SK-N-SH (cell line): ENCODE measurements around the gene NPAT. TPM values are rescaled to one million over a fixed set of nuclear protein-coding genes. Genes with fewer than 3 reads are reported as not detected.
A peak's percentile ranks its signal among the peaks of the same experiment; 100 is the strongest.

Experiments
- CTCF ChIA-PET: fragments of 300-600, 350-600 bp; formaldehyde crosslinking; extraction: SDS; loops from one replicate; lab custom pipeline; 2021; lab: Yijun Ruan, JAX
- POLR2A ChIA-PET: fragments of 350-600 bp; sonication (Branson Sonifier 250); formaldehyde crosslinking; extraction: SDS; loops from one replicate; lab custom pipeline; 2020; ENCODE audit warnings: antibody characterized with exemption, inconsistent platforms; lab: Yijun Ruan, JAX
- DNase-seq: peaks from one replicate; pipeline ENCODE4 v3.0.0; 2012
- H2AFZ ChIP-seq: fragments of 200-600 bp; sonication (generic); 2 replicates; pipeline ENCODE4 v1.8.1; 2016; ENCODE audit warnings: antibody characterized with exemption, mild to moderate bottlenecking, low read depth
- H3F3A ChIP-seq: fragments of 200-600 bp; sonication (generic); replicated peaks from 2 replicates; pipeline ENCODE3; 2016; ENCODE audit warnings: antibody characterized with exemption, mild to moderate bottlenecking; ENCODE audit not compliant: insufficient read depth
- H3K27ac ChIP-seq, 2 experiments: fragments of 200-500 bp in 1 of 2; fragments of 200-600 bp in 1 of 2; sonication (Bioruptor generic) in 1 of 2; sonication (generic), shearing (Covaris generic) in 1 of 2; 2 replicates each; pipeline versions ENCODE4 v1.5.1 to v1.6.1; 2014 to 2016; ENCODE audit warnings: low read depth in 2 of 2, inconsistent platforms in 1 of 2, low read length in 1 of 2, mild to moderate bottlenecking in 1 of 2, mixed read lengths in 1 of 2
- H3K27me3 ChIP-seq: fragments of 200-600 bp; sonication (generic), shearing (Covaris generic); 2 replicates; pipeline ENCODE4 v1.6.1; 2016; ENCODE audit warnings: mixed run types; ENCODE audit not compliant: insufficient read depth
- H3K36me3 ChIP-seq, 2 experiments: fragments of 200-500 bp in 1 of 2; fragments of 200-600 bp in 1 of 2; sonication (Bioruptor generic) in 1 of 2; sonication (generic) in 1 of 2; replicated peaks in 1 of 2; 2 replicates each; pipeline versions ENCODE3 to v1.5.1; 2014 to 2016; ENCODE audit warnings: low read length in 1 of 2, mild to moderate bottlenecking in 1 of 2; ENCODE audit not compliant: insufficient read depth in 2 of 2, control insufficient read depth in 1 of 2
- H3K4me1 ChIP-seq, 2 experiments: fragments of 200-500 bp in 1 of 2; fragments of 200-600 bp in 1 of 2; sonication (Bioruptor generic) in 1 of 2; sonication (generic), shearing (Covaris generic) in 1 of 2; 2 replicates each; pipeline versions ENCODE4 v1.5.1 to v1.6.1; 2014 to 2016; ENCODE audit warnings: low read depth in 1 of 2, low read length in 1 of 2, mixed run types in 1 of 2; ENCODE audit not compliant: insufficient read depth in 2 of 2, control insufficient read depth in 1 of 2
- H3K4me2 ChIP-seq: fragments of 200-600 bp; sonication (generic), shearing (Covaris generic); 2 replicates; pipeline ENCODE4 v1.6.1; 2017; ENCODE audit warnings: mixed run types
- H3K4me3 ChIP-seq, 2 experiments: fragments of 200-500 bp in 1 of 2; fragments of 200-600 bp in 1 of 2; sonication (Bioruptor generic) in 1 of 2; sonication (generic), shearing (Covaris generic) in 1 of 2; 2 replicates each; pipeline versions ENCODE4 v1.5.1 to v1.8.1; 2014 to 2016; ENCODE audit warnings: low read depth in 2 of 2, inconsistent platforms in 1 of 2, low read length in 1 of 2, mild to moderate bottlenecking in 1 of 2, mixed read lengths in 1 of 2, moderate library complexity in 1 of 2
- H3K79me2 ChIP-seq: fragments of 200-600 bp; sonication (generic); 2 replicates; pipeline ENCODE4 v1.8.1; 2017; ENCODE audit warnings: mild to moderate bottlenecking; ENCODE audit not compliant: insufficient read depth
- H3K9ac ChIP-seq: fragments of 200-600 bp; sonication (generic); 2 replicates; pipeline ENCODE4 v1.6.1; 2017; ENCODE audit warnings: mixed run types
- H3K9me2 ChIP-seq: fragments of 200-600 bp; sonication (generic); 2 replicates; pipeline ENCODE4 v1.6.1; 2017; ENCODE audit warnings: mixed run types
- H3K9me3 ChIP-seq: fragments of 200-600 bp; sonication (generic); 2 replicates; pipeline ENCODE4 v1.6.1; 2017; ENCODE audit warnings: mixed run types, mild to moderate bottlenecking, moderate library complexity
- H4K20me1 ChIP-seq: fragments of 200-600 bp; sonication (generic); 2 replicates; pipeline ENCODE4 v1.6.1; 2017; ENCODE audit warnings: mild to moderate bottlenecking, mixed run types; ENCODE audit not compliant: insufficient read depth
- ELF1 ChIP-seq: IDR thresholded peaks from 2 replicates; pipeline ENCODE4 v1.4.0; 2012
- EP300 ChIP-seq, 2 experiments: IDR thresholded peaks; 2 replicates each; pipeline versions ENCODE4 v1.4.0 to v1.6.1; 2012; ENCODE audit warnings: borderline replicate concordance in 1 of 2, low read depth in 1 of 2, low read length in 1 of 2
- FOSL2 ChIP-seq: IDR thresholded peaks from 2 replicates; pipeline ENCODE4 v1.4.0; 2012; ENCODE audit warnings: low read depth, mild to moderate bottlenecking, moderate library complexity, borderline replicate concordance
- FOXJ3 ChIP-seq: sonication (generic); formaldehyde crosslinking; IDR thresholded peaks from 2 replicates; pipeline ENCODE4 v1.5.1; 2020; ENCODE audit warnings: mild to moderate bottlenecking, missing genetic modification reagents
- FOXM1 ChIP-seq: IDR thresholded peaks from 2 replicates; pipeline ENCODE4 v1.4.0; 2012; ENCODE audit warnings: low read depth, mild to moderate bottlenecking
- GABPA ChIP-seq: IDR thresholded peaks from 2 replicates; pipeline ENCODE4 v1.4.0; 2012; ENCODE audit warnings: low read depth, mild to moderate bottlenecking
- JUND ChIP-seq: IDR thresholded peaks from 2 replicates; pipeline ENCODE4 v1.4.0; 2012
- RXRA ChIP-seq: IDR thresholded peaks from 2 replicates; pipeline ENCODE4 v1.4.0; 2012; ENCODE audit warnings: low read depth, mild to moderate bottlenecking, borderline replicate concordance
- SIN3A ChIP-seq: IDR thresholded peaks from 2 replicates; pipeline ENCODE4 v1.6.1; 2012; ENCODE audit warnings: low read depth, mild to moderate bottlenecking, low read length, moderate library complexity, borderline replicate concordance
- SMC3 ChIP-seq: IDR thresholded peaks from 2 replicates; pipeline ENCODE4 v1.6.1; 2012; ENCODE audit warnings: low read depth, low read length, improper control_type of control experiment
- YY1 ChIP-seq: IDR thresholded peaks from 2 replicates; pipeline ENCODE4 v1.4.0; 2012; ENCODE audit warnings: low read depth, mild to moderate bottlenecking
- WGBS: methylation state at CpG from one replicate; pipeline ENCODE4 v1.1.6; 2017; ENCODE audit warnings: low lambda C conversion rate; 5-methylcytosine and 5-hydroxymethylcytosine counted together
- polyA plus RNA-seq, 3 experiments: library from polyadenylated mRNA; depleted of rRNA; stranded (reverse); fragments of >200 nt; gene quantifications; 2 replicates each; pipeline ENCODE4 v1.2.3, GENCODE V29; 2012
- TF ChIP-seq, protein P1 (sequence below): fragments of 150-350 bp; IDR thresholded peaks from 2 replicates; pipeline ENCODE4 v1.6.1; 2016; ENCODE audit warnings: mild to moderate bottlenecking, low read depth, low read length
- TF ChIP-seq, protein P2 (sequence below): IDR thresholded peaks from 2 replicates; pipeline ENCODE4 v1.4.0; 2012; ENCODE audit warnings: low read depth
- TF ChIP-seq, protein P3 (sequence below): IDR thresholded peaks from 2 replicates; pipeline ENCODE4 v1.4.0; 2012; ENCODE audit warnings: low read depth, borderline replicate concordance

The NPAT gene
- polyA plus RNA-seq, 1 of the 3 experiments (the other 2 are of a cell fraction): 2.1 TPM

DNA sequence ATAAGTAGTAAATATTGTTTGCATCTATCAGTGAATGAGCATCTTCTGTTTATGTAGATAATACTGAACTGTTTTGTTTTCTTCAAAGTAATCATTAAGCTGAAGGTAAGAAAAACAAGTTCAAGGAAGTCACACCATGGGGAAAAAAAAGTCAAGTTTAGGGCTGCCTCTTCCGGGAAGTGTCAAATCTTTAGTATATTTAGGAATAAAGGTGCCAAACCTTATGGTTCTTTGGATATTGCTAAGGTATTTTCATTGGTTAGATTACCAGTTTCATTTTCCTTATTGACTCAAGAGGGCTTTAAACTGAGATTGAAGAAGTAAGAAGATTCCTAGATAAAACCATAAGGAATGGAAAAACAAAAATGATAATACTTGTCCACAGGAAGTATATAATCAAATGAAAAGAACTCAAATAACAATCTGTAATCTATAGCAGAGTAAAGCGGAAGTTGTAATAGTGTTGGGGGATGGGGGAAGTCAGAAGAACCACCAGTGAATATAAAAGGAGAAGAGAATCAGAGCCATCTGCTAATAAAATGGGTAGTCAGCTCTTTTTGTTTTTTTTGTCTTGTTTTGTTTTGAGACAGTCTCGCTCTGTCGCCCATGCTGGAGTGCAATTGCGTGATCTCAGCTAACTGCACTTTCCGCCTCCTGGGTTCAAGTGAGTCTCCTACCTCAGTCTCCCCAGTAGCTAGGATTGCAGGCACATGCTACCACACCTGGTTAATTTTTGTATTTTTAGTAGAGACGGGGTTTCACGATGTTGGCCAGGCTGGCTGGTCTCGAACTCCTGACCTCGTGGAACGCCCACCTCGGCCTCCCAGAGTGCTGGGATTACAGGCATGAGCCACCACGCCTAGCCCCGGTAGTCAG is 2.7 kb upstream of the NPAT start:
- Histone ChIP-seq H2AFZ (no peak overlapping the region), H3K36me3 (peaks cover 24 to 27% of the 10 kb centered on the region in 2 experiments), H3K9me3 (no peaks in the 10 kb centered on the region), H3K9me2 (no peaks in the 10 kb centered on the region), H3K4me1 (peaks cover 10 to 32% of the 10 kb centered on the region in 2 experiments; a peak in 3 of 4 replicates), H3K27me3 (no peaks in the 10 kb centered on the region), H3K27ac (no peak overlapping the region), H4K20me1 (no peaks in the 10 kb centered on the region), H3K9ac (no peak overlapping the region), H3F3A (peaks cover 12% of the 10 kb centered on the region), H3K4me3 (peak overlapping the region in 1 of 2 experiments; percentile 80; a peak in 3 of 4 replicates), H3K4me2 (peak overlapping the region; percentile 86)
- ChIA-PET POLR2A (no interaction called here), CTCF (interaction anchor here (0.7 to 2.1 kb wide), 3 partner anchors 14 to 561 kb away, joined by 3 to 4 read pairs (median 4); no protein-coding TSS in a partner anchor)
- no peak for DNase-seq
- 94% methylated on average over 14 of the region's 14 CpGs for WGBS
- TF ChIP-seq, protein P1, sequence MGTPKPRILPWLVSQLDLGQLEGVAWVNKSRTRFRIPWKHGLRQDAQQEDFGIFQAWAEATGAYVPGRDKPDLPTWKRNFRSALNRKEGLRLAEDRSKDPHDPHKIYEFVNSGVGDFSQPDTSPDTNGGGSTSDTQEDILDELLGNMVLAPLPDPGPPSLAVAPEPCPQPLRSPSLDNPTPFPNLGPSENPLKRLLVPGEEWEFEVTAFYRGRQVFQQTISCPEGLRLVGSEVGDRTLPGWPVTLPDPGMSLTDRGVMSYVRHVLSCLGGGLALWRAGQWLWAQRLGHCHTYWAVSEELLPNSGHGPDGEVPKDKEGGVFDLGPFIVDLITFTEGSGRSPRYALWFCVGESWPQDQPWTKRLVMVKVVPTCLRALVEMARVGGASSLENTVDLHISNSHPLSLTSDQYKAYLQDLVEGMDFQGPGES: no peak
- TF ChIP-seq FOSL2 (no peak), FOXJ3 (no peak), GABPA (no peak), ELF1 (no peak)
- TF ChIP-seq, protein P2, sequence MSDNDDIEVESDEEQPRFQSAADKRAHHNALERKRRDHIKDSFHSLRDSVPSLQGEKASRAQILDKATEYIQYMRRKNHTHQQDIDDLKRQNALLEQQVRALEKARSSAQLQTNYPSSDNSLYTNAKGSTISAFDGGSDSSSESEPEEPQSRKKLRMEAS: no peak
- TF ChIP-seq, all 33 proteins: peak for 0
- peaks cover 66% of the 10 kb centered on the region for H3K79me2 ChIP-seq

DNA sequence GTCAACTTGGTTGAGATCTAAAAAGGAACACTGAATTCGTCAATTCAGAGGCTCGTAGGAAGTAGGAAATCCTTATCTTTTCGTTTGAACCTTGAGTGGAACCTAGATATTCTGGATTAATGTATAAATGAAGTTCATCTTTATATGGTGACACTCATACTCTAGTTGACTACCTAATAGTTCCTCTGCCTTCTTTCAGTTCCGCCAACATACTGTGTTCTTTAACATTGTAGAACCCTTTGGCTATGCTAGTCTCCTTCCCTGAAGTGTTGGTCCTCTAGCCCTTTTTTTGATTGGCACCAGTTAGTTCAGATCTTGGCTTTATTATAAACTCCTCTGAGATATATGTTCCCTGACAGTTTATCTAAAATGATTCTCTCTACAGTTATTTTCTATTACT is 1.9 kb upstream of the NPAT start:
- Histone ChIP-seq H3K4me2 (peak overlapping the region; percentile 86), H3K27ac (peak overlapping the region; percentile 85 to 96; a peak in 3 of 4 replicates), H3K9me3 (no peaks in the 10 kb centered on the region), H3K4me1 (peaks cover 10 to 34% of the 10 kb centered on the region in 2 experiments; a peak in 3 of 4 replicates), H3K4me3 (peak overlapping the region; percentile 80 to 97), H3K79me2 (peaks cover 74% of the 10 kb centered on the region), H3K9me2 (no peaks in the 10 kb centered on the region), H4K20me1 (no peaks in the 10 kb centered on the region), H3F3A (peaks cover 12% of the 10 kb centered on the region), H3K27me3 (no peaks in the 10 kb centered on the region), H3K36me3 (peaks cover 19 to 21% of the 10 kb centered on the region in 2 experiments), H2AFZ (peak overlapping the region; percentile 86; the same call in 1 of the 2 replicates), H3K9ac (peak overlapping the region; percentile 72)
- DNase-seq: no peak
- CTCF ChIA-PET: interaction anchor here (0.6 to 2.1 kb wide), 3 partner anchors 15 to 1330 kb away, joined by 3 to 5 read pairs (median 4); no protein-coding TSS in a partner anchor
- POLR2A ChIA-PET: no interaction called here
- TF ChIP-seq EP300 (IDR thresholded peaks at IDR 0.05; ENCODE audit: borderline replicate concordance in 1 of 2, low read depth in 1 of 2, low read length in 1 of 2) (no peak), JUND (no peak), FOXM1 (no peak), SIN3A (no peak), YY1 (no peak), RXRA (no peak), SMC3 (no peak)
- TF ChIP-seq, protein P1: no peak
- TF ChIP-seq, protein P2: no peak
- TF ChIP-seq, protein P3, sequence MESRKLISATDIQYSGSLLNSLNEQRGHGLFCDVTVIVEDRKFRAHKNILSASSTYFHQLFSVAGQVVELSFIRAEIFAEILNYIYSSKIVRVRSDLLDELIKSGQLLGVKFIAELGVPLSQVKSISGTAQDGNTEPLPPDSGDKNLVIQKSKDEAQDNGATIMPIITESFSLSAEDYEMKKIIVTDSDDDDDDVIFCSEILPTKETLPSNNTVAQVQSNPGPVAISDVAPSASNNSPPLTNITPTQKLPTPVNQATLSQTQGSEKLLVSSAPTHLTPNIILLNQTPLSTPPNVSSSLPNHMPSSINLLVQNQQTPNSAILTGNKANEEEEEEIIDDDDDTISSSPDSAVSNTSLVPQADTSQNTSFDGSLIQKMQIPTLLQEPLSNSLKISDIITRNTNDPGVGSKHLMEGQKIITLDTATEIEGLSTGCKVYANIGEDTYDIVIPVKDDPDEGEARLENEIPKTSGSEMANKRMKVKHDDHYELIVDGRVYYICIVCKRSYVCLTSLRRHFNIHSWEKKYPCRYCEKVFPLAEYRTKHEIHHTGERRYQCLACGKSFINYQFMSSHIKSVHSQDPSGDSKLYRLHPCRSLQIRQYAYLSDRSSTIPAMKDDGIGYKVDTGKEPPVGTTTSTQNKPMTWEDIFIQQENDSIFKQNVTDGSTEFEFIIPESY: no peak
- 55% methylated on average over 4 of the region's 4 CpGs for WGBS
